Activated naive CD4-positive, alpha-beta T cell treated with anti-CD3 and anti-CD28 coated beads, Interleukin-2, amount 10 ng/mL, durations not matched to agents 5 hours and 36 hours (primary cell): Measurements from ENCODE around the gene LTBR. TPM values are rescaled to one million over a fixed set of nuclear protein-coding genes. Genes with fewer than 3 reads are reported as not detected.

Source experiments
- total RNA-seq, 2 experiments: library from RNA; stranded (reverse); gene quantifications; one replicate each; pipeline ENCODE4 v1.2.3, GENCODE V29; 2021

The LTBR gene
- total RNA-seq = under 1 TPM; 0.35 to 0.72 TPM

GRCh38 chr12:6383572-6384498, at the start of gene LTBR:
TSS of gene LTBR (plus strand) at chr12:6384162. CDS start at chr12:6384359, 197 bp downstream.

GRCh38 chr12:6341417-6342139, 42.4 kb upstream of the LTBR start, which contains the start of gene TNFRSF1A:
TSS of gene TNFRSF1A (minus strand) at chr12:6342076. CDS start at chr12:6341814, 262 bp downstream.

GRCh38 chr12:6375269-6376078, 8.5 kb upstream of the LTBR start, which contains the start of gene SCNN1A:
TSS of gene SCNN1A (minus strand) at chr12:6375563. CDS start at chr12:6374783, 780 bp downstream.

Other genes with a start within 250 kb of the LTBR start
- 1 to 10 TPM in 1 of 2 experiments, under 1 TPM in 1; 0.91 to 1.3 TPM for gene CD9, start 183.8 kb upstream of the LTBR start, total RNA-seq
- gene PLEKHG6, start 73.5 kb upstream of the LTBR start, total RNA-seq = not detected
- 10 to 100 TPM; 55.4 to 59.9 TPM for gene TNFRSF1A, start 42.1 kb upstream of the LTBR start, total RNA-seq
- under 1 TPM; 0.43 to 0.88 TPM for gene SCNN1A, start 8.6 kb upstream of the LTBR start, total RNA-seq
- gene CD27, start 60.8 kb downstream of the LTBR start, total RNA-seq = 100 to 1,000 TPM; 160 to 162 TPM
- gene TAPBPL, start 67.9 kb downstream of the LTBR start, total RNA-seq = 10 to 100 TPM; 52.0 to 52.7 TPM
- gene VAMP1, start 86.5 kb downstream of the LTBR start, total RNA-seq = 10 to 100 TPM; 54.2 to 54.4 TPM
- gene MRPL51, start 109.1 kb downstream of the LTBR start, total RNA-seq = 100 to 1,000 TPM; 177 to 187 TPM
- 100 to 1,000 TPM; 151 to 157 TPM for gene NCAPD2, start 109.9 kb downstream of the LTBR start, total RNA-seq
- gene GAPDH, start 150.4 kb downstream of the LTBR start, total RNA-seq = 1,000 to 10,000 TPM; 5,761 to 5,800 TPM
- gene IFFO1, start 171.9 kb downstream of the LTBR start, total RNA-seq = 10 to 100 TPM; 26.7 to 29.1 TPM
- gene NOP2, start 184.1 kb downstream of the LTBR start, total RNA-seq = 10 to 100 TPM; 67.2 to 67.7 TPM
- gene CHD4, start 223.2 kb downstream of the LTBR start, total RNA-seq = 100 to 1,000 TPM; 233 to 250 TPM